HL-60 (cell line): ENCODE measurements around the gene FGF21.

Source experiments
- CTCF ChIP-seq: IDR thresholded peaks from one replicate; pipeline ENCODE4 v1.5.1; 2011; ENCODE audit warnings: low read length, control low read depth, inconsistent platforms; ENCODE audit not compliant: insufficient read depth
- POLR2AphosphoS5 ChIP-seq: IDR thresholded peaks from 2 replicates; pipeline ENCODE4 v1.6.1; 2012; ENCODE audit warnings: low read depth

DNA sequence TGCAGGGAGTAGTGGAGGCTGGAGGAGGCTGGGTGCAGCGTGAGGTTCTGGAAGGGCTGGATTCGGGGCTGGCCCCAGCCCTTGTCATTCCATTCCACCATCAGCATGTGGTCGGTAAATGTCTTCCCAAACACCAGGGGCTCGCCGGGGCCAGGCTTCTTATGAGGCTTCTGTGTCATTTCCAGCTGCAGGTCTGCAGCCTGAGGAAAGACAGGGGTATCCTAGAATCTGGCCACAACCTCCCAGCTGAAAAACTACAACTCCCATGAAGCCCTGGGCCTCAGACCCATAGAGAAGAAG is 51.1 kb downstream of the FGF21 start:
- TF ChIP-seq CTCF (no peak), POLR2AphosphoS5 (no peak)
